Colonic mucosa (tissue), 4 donors: ENCODE results near the gene AFTPH. TPM values are rescaled to one million over a fixed set of nuclear protein-coding genes. Genes with fewer than 3 reads are reported as not detected.

Experiments used
- DNase-seq: peaks from one replicate; pipeline ENCODE4 v3.0.0-alpha.2; 2020
- H3K27ac ChIP-seq: fragments of 200-600 bp; one replicate; pipeline ENCODE4 v1.8.0; 2021
- H3K27me3 ChIP-seq: fragments of 200-600 bp; one replicate; pipeline ENCODE4 v1.8.0; 2021
- H3K36me3 ChIP-seq: fragments of 200-600 bp; one replicate; pipeline ENCODE4 v1.8.0; 2021
- H3K4me1 ChIP-seq: fragments of 200-600 bp; one replicate; pipeline ENCODE4 v1.8.0; 2021; ENCODE audit warnings: mild to moderate bottlenecking
- H3K4me3 ChIP-seq: fragments of 200-600 bp; one replicate; pipeline ENCODE4 v1.8.0; 2021
- H3K9ac ChIP-seq, 2 donors: one replicate each; pipeline ENCODE4 v1.7.0; 2013; ENCODE audit warnings: control low read depth in 2 of 2, low read depth in 2 of 2, low read length in 2 of 2
- H3K9me3 ChIP-seq: fragments of 200-600 bp; one replicate; pipeline ENCODE4 v1.8.0; 2021
- intact Hi-C: fragments of 100-400 bp; cut with DNase I; formaldehyde crosslinking; loops from one replicate; pipeline ENCODE4 v1.14.1; 2022
- total RNA-seq, 2 donors: library from RNA; stranded (reverse); fragmentation: NEBNext Ultra II Directional in 1 of 2; extraction: Animal tissue kit (Norgen Biotek cat#: 25700) in 1 of 2; gene quantifications; one replicate each; pipeline ENCODE4 v1.2.1, GENCODE V29; 2021
- TF ChIP-seq, protein P1 (sequence below): fragments of 200-600 bp; IDR thresholded peaks from one replicate; pipeline ENCODE4 v1.8.0; 2022; ENCODE audit warnings: antibody characterized with exemption, mild to moderate bottlenecking
- donor health status: healthy.
- donor health status: DM: no; HTN: no; CAD: no.
- donor health status: DM: no; HTN: no; CAD: no.

AFTPH gene
- total RNA-seq, 2 donors from 2014 or later, result 49.4 to 67.3 TPM

DNA sequence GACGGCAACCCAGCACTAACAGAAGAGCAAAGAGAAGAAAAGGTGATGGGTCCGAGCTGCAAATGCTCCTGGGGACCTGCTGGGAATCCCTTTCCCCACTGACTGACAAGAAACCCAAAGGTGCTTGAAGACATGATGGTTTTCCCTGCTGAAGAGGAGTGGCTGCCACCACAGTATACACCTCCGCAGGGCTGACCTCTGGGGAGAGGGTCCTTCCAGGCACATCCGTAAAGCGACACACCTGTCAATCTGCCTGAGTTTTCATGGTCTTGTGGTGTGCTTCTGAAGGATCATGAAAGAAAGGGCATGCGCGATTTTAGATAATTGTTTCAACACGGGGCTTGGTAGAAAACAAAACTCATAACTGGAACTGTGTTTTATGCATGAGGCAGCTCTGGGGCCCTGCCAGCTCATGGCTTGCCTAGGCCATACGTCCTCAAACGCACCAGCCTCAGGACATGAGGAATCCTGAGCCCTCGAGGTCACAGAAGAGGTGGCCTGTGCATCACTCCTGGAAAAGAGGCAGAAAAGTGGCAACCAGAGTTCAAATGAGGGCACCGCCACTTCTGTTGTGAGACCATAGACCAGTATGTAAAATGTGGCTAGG is 77.8 kb downstream of the AFTPH start:
- Histone ChIP-seq H3K27me3 (no peaks in the 10 kb centered on the region), H3K36me3 (no peaks in the 10 kb centered on the region), H3K4me3 (no peak overlapping the region), H3K9me3 (no peaks in the 10 kb centered on the region), H3K4me1 (peaks cover 4% of the 10 kb centered on the region), H3K9ac (peak overlapping the region in 1 of 2 donors; percentile 38), H3K27ac (no peak overlapping the region)
- TF ChIP-seq, protein P1, sequence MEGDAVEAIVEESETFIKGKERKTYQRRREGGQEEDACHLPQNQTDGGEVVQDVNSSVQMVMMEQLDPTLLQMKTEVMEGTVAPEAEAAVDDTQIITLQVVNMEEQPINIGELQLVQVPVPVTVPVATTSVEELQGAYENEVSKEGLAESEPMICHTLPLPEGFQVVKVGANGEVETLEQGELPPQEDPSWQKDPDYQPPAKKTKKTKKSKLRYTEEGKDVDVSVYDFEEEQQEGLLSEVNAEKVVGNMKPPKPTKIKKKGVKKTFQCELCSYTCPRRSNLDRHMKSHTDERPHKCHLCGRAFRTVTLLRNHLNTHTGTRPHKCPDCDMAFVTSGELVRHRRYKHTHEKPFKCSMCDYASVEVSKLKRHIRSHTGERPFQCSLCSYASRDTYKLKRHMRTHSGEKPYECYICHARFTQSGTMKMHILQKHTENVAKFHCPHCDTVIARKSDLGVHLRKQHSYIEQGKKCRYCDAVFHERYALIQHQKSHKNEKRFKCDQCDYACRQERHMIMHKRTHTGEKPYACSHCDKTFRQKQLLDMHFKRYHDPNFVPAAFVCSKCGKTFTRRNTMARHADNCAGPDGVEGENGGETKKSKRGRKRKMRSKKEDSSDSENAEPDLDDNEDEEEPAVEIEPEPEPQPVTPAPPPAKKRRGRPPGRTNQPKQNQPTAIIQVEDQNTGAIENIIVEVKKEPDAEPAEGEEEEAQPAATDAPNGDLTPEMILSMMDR, result no peak
- intact Hi-C loops, result no loop called here
- DNase-seq, result no peak

- no peak for DNase-seq
- peaks cover 7% of the 10 kb centered on the region for H3K4me1 ChIP-seq
- TF ChIP-seq, protein P1, result no peak
- no peak overlapping the region for H3K4me3 ChIP-seq
- H3K9me3 ChIP-seq, result no peaks in the 10 kb centered on the region
- H3K9ac ChIP-seq, result no peak overlapping the region
- H3K27me3 ChIP-seq, result no peaks in the 10 kb centered on the region
- H3K36me3 ChIP-seq, result no peaks in the 10 kb centered on the region
- H3K27ac ChIP-seq, result no peak overlapping the region
- intact Hi-C loops, result no loop called here
These were observed 78.3 kb downstream of the AFTPH start for GRCh38 chr2:64602436-64602835.

- Histone ChIP-seq H3K9ac (no peak overlapping the region), H3K4me1 (peaks cover 19% of the 10 kb centered on the region), H3K9me3 (no peaks in the 10 kb centered on the region), H3K4me3 (no peak overlapping the region), H3K36me3 (no peaks in the 10 kb centered on the region), H3K27ac (no peak overlapping the region), H3K27me3 (no peaks in the 10 kb centered on the region)
- intact Hi-C loops, result no loop called here
- DNase-seq, result no peak
- TF ChIP-seq, protein P1, result no peak
These were observed 80.0 kb downstream of the AFTPH start for GRCh38 chr2:64604155-64604554.

DNA sequence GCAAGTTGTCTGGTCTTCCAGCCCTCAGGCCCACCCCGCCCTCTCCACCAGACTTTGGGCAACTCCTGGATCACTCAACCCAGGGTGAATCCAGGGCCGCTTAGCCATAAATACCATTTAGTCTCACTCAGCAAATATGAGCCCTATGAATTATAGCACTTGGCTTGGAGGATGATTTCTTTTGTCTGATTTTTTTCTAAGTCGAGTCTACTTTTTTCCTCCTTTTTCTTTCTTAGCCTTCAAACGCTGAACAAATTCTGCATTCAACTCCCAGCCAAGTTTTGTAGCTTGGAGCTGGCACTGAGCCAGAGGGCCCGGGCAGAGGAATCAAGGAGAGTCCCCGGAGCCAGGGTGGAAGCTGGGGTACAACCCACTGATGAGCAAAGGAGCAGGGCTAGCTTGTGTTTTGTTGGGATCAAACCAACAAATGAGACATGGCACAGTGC is 80.9 kb downstream of the AFTPH start:
- TF ChIP-seq, protein P1, result no peak
- intact Hi-C loops, result no loop called here
- peaks cover 19% of the 10 kb centered on the region for H3K4me1 ChIP-seq

GRCh38 chr2:64605991-64606478 is 81.9 kb downstream of the AFTPH start:
- peaks cover 19% of the 10 kb centered on the region for H3K4me1 ChIP-seq
- intact Hi-C loops, result no loop called here
- peak overlapping the region in 1 of 2 donors; percentile 26 for H3K9ac ChIP-seq
- no peaks in the 10 kb centered on the region for H3K36me3 ChIP-seq
- H3K27ac ChIP-seq, result no peak overlapping the region
- H3K27me3 ChIP-seq, result no peaks in the 10 kb centered on the region
- TF ChIP-seq, protein P1, result no peak
- H3K4me3 ChIP-seq, result no peak overlapping the region
- no peak for DNase-seq
- H3K9me3 ChIP-seq, result no peaks in the 10 kb centered on the region

More for the DNA sequence above, 80.9 kb downstream of the AFTPH start:
- Histone ChIP-seq H3K9me3 (no peaks in the 10 kb centered on the region), H3K36me3 (no peaks in the 10 kb centered on the region), H3K4me3 (no peak overlapping the region), H3K27me3 (no peaks in the 10 kb centered on the region), H3K9ac (no peak overlapping the region), H3K27ac (no peak overlapping the region)
- DNase-seq, result peak; percentile 60
